ENCODE measurements around the gene PKP4. TPM values are rescaled to one million over a fixed set of nuclear protein-coding genes. Genes with fewer than 3 reads are reported as not detected.

The PKP4 gene
- total RNA-seq, 1 experiment from 2014 or later: 55.2 TPM

DNA sequence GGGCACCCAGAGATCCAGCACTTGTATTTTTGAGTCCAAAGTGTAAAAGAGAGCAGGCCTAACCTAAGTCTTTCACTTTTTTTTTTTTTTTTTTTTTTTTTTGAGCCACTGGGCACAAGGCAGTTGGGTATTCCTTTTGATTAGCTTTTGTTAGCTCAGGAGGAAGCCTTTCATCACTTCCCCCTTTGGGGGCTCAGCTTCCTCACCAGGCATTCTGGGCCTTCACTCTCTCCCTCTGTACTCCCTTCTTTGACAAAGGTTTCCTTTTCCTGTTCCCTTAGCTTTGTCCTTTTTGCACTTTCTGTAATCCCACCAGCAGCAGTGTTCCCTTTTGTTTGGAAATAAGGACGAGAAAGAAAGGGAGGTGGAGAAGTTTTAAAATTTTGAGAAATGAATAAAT is 88.2 kb downstream of the PKP4 start:
- POLR2A ChIA-PET: no interaction called here
- intact Hi-C loops (cut with micrococcal nuclease): no loop called here
- H3K36me3 ChIP-seq (ENCODE audit: control insufficient read depth in 1 of 2, insufficient read depth in 2 of 2, low read length in 2 of 2): peaks cover 0 to 2% of the 10 kb centered on the region in 2 experiments; a peak in 2 of 4 replicates

More for the DNA sequence above, 88.2 kb downstream of the PKP4 start:
- no peaks in the 10 kb centered on the region for H4K20me1 ChIP-seq (ENCODE audit: insufficient read depth)
- no peak overlapping the region for H2AFZ ChIP-seq (ENCODE audit: low read depth, low read length, poor library complexity, severe bottlenecking)
- H3K4me2 ChIP-seq (ENCODE audit: low read length): no peak overlapping the region
- ChIA-PET CTCF (interaction anchor here (1.2 kb wide), 1 partner anchor 201 kb away, joined by 3 read pairs; no protein-coding TSS in a partner anchor), RAD21 (ENCODE audit: low non-redundant PET in 1 of 2, low total read pairs in 2 of 2, uncharacterized antibody in 2 of 2, unreplicated experiment in 2 of 2) (no interaction called here)
- H3K9ac ChIP-seq (ENCODE audit: low read length): no peak overlapping the region
- H3K4me3 ChIP-seq (replicated peaks in 1 of 2; ENCODE audit: low read depth in 1 of 2, low read length in 2 of 2): no peak overlapping the region
- no peaks in the 10 kb centered on the region for H3K4me1 ChIP-seq (ENCODE audit: control insufficient read depth in 1 of 2, insufficient read depth in 2 of 2, low read length in 2 of 2)
- TF ChIP-seq CBX3 (IDR thresholded peaks at IDR 0.05; ENCODE audit: low read depth): no peak
- TF ChIP-seq FOSL1 (IDR thresholded peaks at IDR 0.05; ENCODE audit: low read depth): no peak
- no peak for TF ChIP-seq TCF7L2 (IDR thresholded peaks at IDR 0.05; ENCODE audit: borderline replicate concordance, extremely low read depth, insufficient read depth, insufficient read length)
- TF ChIP-seq, protein P1, sequence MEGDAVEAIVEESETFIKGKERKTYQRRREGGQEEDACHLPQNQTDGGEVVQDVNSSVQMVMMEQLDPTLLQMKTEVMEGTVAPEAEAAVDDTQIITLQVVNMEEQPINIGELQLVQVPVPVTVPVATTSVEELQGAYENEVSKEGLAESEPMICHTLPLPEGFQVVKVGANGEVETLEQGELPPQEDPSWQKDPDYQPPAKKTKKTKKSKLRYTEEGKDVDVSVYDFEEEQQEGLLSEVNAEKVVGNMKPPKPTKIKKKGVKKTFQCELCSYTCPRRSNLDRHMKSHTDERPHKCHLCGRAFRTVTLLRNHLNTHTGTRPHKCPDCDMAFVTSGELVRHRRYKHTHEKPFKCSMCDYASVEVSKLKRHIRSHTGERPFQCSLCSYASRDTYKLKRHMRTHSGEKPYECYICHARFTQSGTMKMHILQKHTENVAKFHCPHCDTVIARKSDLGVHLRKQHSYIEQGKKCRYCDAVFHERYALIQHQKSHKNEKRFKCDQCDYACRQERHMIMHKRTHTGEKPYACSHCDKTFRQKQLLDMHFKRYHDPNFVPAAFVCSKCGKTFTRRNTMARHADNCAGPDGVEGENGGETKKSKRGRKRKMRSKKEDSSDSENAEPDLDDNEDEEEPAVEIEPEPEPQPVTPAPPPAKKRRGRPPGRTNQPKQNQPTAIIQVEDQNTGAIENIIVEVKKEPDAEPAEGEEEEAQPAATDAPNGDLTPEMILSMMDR (IDR thresholded peaks at IDR 0.05 in 2 of 3, conservative IDR thresholded peaks at IDR 0.05 in 1 of 3; ENCODE audit: borderline replicate concordance in 1 of 3, insufficient read depth in 1 of 3, low read depth in 2 of 3, low read length in 2 of 3): no peak
- TF ChIP-seq ELF1 (IDR thresholded peaks at IDR 0.05; ENCODE audit: borderline replicate concordance, low read depth): no peak
- TF ChIP-seq, protein P2, sequence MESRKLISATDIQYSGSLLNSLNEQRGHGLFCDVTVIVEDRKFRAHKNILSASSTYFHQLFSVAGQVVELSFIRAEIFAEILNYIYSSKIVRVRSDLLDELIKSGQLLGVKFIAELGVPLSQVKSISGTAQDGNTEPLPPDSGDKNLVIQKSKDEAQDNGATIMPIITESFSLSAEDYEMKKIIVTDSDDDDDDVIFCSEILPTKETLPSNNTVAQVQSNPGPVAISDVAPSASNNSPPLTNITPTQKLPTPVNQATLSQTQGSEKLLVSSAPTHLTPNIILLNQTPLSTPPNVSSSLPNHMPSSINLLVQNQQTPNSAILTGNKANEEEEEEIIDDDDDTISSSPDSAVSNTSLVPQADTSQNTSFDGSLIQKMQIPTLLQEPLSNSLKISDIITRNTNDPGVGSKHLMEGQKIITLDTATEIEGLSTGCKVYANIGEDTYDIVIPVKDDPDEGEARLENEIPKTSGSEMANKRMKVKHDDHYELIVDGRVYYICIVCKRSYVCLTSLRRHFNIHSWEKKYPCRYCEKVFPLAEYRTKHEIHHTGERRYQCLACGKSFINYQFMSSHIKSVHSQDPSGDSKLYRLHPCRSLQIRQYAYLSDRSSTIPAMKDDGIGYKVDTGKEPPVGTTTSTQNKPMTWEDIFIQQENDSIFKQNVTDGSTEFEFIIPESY (IDR thresholded peaks at IDR 0.05; ENCODE audit: extremely low read depth, insufficient replicate concordance, low read length): no peak
- TF ChIP-seq SRF (IDR thresholded peaks at IDR 0.05; ENCODE audit: low read depth): no peak
- TF ChIP-seq, protein P3, sequence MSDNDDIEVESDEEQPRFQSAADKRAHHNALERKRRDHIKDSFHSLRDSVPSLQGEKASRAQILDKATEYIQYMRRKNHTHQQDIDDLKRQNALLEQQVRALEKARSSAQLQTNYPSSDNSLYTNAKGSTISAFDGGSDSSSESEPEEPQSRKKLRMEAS (IDR thresholded peaks at IDR 0.05): no peak
- no peak for TF ChIP-seq EGR1 (IDR thresholded peaks at IDR 0.05; ENCODE audit: low read depth)
- no peak for TF ChIP-seq ZFX (IDR thresholded peaks at IDR 0.05)
- TF ChIP-seq ZNF274 (IDR thresholded peaks at IDR 0.05; ENCODE audit: low read depth, low read length): no peak
- no peak for TF ChIP-seq POLR2A (IDR thresholded peaks at IDR 0.05; ENCODE audit: borderline replicate concordance, extremely low read depth, insufficient read depth, insufficient read length)
- no peak for TF ChIP-seq JUND (IDR thresholded peaks at IDR 0.05)
- TF ChIP-seq, protein P4, sequence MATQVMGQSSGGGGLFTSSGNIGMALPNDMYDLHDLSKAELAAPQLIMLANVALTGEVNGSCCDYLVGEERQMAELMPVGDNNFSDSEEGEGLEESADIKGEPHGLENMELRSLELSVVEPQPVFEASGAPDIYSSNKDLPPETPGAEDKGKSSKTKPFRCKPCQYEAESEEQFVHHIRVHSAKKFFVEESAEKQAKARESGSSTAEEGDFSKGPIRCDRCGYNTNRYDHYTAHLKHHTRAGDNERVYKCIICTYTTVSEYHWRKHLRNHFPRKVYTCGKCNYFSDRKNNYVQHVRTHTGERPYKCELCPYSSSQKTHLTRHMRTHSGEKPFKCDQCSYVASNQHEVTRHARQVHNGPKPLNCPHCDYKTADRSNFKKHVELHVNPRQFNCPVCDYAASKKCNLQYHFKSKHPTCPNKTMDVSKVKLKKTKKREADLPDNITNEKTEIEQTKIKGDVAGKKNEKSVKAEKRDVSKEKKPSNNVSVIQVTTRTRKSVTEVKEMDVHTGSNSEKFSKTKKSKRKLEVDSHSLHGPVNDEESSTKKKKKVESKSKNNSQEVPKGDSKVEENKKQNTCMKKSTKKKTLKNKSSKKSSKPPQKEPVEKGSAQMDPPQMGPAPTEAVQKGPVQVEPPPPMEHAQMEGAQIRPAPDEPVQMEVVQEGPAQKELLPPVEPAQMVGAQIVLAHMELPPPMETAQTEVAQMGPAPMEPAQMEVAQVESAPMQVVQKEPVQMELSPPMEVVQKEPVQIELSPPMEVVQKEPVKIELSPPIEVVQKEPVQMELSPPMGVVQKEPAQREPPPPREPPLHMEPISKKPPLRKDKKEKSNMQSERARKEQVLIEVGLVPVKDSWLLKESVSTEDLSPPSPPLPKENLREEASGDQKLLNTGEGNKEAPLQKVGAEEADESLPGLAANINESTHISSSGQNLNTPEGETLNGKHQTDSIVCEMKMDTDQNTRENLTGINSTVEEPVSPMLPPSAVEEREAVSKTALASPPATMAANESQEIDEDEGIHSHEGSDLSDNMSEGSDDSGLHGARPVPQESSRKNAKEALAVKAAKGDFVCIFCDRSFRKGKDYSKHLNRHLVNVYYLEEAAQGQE (IDR thresholded peaks at IDR 0.05; ENCODE audit: low read depth): no peak
- no peak for TF ChIP-seq CEBPB (IDR thresholded peaks at IDR 0.05; ENCODE audit: low read depth)
- TF ChIP-seq, protein P5, sequence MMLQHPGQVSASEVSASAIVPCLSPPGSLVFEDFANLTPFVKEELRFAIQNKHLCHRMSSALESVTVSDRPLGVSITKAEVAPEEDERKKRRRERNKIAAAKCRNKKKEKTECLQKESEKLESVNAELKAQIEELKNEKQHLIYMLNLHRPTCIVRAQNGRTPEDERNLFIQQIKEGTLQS (IDR thresholded peaks at IDR 0.05): no peak
- TF ChIP-seq YY1 (IDR thresholded peaks at IDR 0.05; ENCODE audit: extremely low read depth, insufficient replicate concordance, low read depth, low read length): no peak
- TF ChIP-seq EZH2phosphoT487 (IDR thresholded peaks at IDR 0.05; ENCODE audit: borderline replicate concordance): no peak
- TF ChIP-seq RAD21 (IDR thresholded peaks at IDR 0.05; ENCODE audit: low read depth): no peak
- no TSS peak for BruUV-seq (replicated peaks)
- H3K27ac ChIP-seq (ENCODE audit: low read depth, low read length): no peak overlapping the region
- ATAC-seq (no peak), DNase-seq (ENCODE audit: low read depth, low spot score) (no peak)
- no peaks in the 10 kb centered on the region for H3K79me2 ChIP-seq (ENCODE audit: insufficient read depth, low read length)
- no peaks in the 10 kb centered on the region for H3K9me2 ChIP-seq (ENCODE audit: insufficient read depth)
- H3K9me3 ChIP-seq (ENCODE audit: control insufficient read depth in 1 of 2, insufficient read depth in 1 of 2, low read depth in 1 of 2, low read length in 2 of 2): no peaks in the 10 kb centered on the region
- no peaks in the 10 kb centered on the region for H3K27me3 ChIP-seq (ENCODE audit: insufficient read depth, low read length)

All from HCT116 (cell line).